ENCODE measurements around the gene FOXL1. TPM values are rescaled to one million over a fixed set of nuclear protein-coding genes. Genes with fewer than 3 reads are reported as not detected.

Gene FOXL1
- under 1 TPM; under 0.01 TPM for total RNA-seq

GRCh38 chr16:86578061-86578599, at the start of gene FOXL1:
FOXL1 (plus strand) TSS chr16:86578549; CDS start chr16:86578724, 175 bp downstream.

GRCh38 chr16:86554917-86555703, 23.2 kb upstream of the FOXL1 start, which contains the start of gene MTHFSD:
MTHFSD (minus strand) TSS chr16:86555235; CDS start chr16:86555184, 51 bp downstream.

GRCh38 chr16:86566601-86566965, 11.8 kb upstream of the FOXL1 start, which contains the start of gene FOXC2:
FOXC2 (plus strand) TSS chr16:86566829; CDS start chr16:86567336, 507 bp downstream.

Other genes with a start within 250 kb of the FOXL1 start
- not detected for gene FOXF1, start 68.0 kb upstream of the FOXL1 start, total RNA-seq
- gene MTHFSD, start 23.3 kb upstream of the FOXL1 start, total RNA-seq = 10 to 100 TPM; 12.3 to 16.5 TPM
- gene FOXC2, start 11.7 kb upstream of the FOXL1 start, total RNA-seq = not detected